Endothelial cell of hepatic sinusoid (primary cell): ENCODE measurements around the gene MAP2K6.

ENCODE experiments used
- in situ Hi-C: cut with HindIII; loops from 2 replicates; pipeline ENCODE4 v1.10.0; 2017; ENCODE audit warnings: low sequenced_read_pairs

Gene MAP2K6

DNA sequence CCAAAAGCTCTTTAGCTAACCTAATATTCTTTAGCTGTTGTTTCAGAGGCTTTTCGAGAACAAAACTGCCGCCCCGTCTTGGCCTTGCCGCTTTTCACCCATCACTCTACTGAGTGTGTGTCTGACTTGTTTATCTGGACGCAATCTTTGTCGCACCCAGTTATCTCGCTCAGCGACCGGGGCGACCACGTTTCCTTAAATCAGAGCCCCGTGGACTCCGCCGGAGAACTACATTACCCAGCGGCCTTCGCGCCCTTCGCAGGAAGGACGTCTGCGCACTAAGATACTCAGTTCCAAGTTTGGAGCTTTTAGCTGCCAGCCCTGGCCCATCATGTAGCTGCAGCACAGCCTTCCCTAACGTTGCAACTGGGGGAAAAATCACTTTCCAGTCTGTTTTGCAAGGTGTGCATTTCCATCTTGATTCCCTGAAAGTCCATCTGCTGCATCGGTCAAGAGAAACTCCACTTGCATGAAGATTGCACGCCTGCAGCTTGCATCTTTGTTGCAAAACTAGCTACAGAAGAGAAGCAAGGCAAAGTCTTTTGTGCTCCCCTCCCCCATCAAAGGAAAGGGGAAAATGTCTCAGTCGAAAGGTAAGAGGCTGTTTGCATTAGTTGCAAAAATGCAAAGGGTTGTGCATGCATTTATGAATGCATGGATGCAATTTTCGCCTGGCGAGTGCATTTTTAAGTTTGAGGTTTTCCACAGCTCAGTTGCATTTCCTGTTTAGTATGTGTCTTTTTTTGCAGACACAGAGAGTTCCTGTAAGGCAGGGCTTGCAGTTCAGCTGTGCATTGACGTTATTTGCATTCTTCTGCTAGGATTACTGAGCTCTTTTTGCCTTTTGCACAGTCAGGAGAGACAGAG lies at the start of gene MAP2K6:
Gene MAP2K6, plus strand, starts transcription at position 290 of the 867 bp plus-strand sequence. Its CDS starts 288 bp downstream, at position 578.
- in situ Hi-C loops: no loop called here

DNA sequence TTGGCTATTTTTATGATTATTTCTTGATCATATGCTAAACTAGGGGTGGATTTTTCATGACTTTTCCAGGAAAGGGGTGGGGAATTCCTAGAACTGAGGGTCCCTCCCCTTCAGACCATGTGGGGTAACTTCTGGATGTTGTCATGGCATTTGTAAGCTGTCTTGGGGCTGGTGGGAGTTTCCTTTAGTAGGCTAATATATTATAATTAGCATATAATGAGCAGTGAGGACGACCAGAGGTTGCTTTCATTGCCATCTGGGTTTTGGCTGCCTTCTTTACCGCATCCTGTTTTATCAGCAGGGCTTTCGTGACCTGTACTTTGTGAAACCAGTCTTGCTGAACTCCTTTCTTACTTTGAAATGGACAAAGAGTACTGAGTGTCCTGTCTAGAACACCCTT lies 47.2 kb upstream of the MAP2K6 start:
- in situ Hi-C loops: no loop called here

DNA sequence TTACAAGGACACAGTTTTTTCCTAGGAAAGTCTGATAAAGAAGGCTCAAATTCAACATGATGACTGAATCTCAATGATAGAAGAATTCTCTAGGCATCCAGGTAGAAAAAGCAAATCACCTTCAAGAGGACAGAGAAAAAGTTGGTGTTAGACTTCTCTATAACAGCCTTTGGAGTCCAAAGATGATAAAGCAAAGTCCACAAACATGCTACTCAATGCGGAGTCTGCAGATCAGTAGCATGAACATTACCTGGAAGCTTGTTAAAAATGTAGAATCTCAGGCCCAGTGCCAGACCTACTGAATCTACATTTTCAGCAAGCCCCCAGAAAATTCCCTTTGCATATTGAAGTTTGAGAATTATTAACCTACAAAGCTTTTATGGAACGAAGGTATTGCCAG lies 41.4 kb upstream of the MAP2K6 start:
- in situ Hi-C loops: no loop called here

DNA sequence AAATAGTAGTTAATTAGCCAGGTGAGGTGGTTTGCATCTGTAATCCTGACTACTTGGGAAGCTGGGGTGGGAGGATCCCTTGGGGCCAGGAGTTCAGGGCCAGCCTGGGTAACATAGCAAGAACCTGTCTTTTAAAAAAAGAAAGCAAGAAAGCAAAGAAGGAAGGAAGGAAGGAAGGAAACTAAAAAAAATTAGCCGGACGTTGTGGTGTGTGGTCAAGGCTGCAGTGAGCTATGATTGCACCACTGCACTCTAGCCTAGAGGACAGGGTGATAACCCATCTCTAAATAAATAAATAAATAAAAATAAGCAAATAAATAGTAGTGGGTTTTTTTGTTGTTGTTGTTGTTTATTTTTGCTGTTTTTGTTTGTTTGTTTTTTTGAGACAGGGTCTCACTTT lies 39.3 kb upstream of the MAP2K6 start:
- in situ Hi-C loops: no loop called here

DNA sequence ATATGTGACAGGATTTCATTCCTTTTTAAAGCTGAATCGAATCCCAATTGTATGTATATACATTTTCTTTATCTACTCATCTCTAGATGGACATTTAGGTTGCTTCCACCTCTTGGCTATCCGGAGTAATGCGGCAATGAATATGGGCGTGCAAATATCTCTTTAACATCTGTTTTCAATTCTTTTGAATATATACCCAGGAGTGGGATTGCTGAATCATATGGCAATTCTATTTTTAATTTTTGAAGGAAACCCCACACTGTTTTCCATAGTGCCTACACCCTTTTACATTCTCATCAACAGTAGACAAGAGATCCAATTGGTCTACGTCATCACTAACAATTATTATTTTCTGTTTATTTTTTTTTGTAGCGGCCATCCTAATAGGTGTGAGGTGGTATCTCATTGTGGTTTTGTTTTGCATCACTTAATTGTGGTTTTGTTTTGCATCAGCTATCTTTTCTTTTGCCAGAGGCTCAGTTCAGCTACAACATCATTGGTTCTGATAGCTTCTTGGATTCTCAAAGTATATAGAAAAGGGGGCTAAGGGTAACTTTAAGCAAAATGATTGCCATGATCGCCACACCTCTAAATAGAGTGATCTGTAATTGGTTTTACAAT lies 25.6 kb upstream of the MAP2K6 start:
- in situ Hi-C loops: no loop called here

DNA sequence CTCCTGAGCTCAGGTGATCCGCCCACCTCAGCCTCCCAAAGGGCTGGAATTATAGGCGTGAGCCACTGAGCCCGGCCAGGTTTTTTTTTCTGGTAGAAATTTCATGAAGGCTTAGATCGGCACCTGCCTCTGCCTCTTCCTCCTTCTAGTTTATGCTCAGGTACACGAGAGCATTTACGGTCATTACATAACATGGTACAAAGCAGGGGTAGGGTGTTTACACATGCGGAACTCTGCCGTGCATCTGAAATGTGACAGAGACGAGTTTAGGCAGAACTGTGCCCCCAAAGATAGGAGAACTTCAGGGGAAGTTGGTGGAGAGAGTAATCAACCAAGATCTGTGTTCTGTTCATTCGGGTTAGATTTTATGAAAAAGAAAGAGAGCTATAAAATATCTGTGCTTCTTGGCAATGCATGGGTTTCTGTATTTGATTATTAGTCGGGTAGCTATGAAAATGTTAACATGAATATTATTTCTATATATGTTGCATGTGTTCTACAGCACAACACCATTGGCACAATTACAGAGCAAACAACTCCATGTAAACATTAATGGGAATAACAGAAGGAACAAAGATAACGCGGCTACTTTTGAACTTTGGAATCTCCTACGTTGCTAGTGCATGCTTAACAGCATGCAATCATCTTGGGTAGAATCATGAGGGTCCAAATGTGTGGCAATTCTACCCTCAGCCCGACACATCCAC lies 23.5 kb upstream of the MAP2K6 start:
- in situ Hi-C loops: no loop called here

DNA sequence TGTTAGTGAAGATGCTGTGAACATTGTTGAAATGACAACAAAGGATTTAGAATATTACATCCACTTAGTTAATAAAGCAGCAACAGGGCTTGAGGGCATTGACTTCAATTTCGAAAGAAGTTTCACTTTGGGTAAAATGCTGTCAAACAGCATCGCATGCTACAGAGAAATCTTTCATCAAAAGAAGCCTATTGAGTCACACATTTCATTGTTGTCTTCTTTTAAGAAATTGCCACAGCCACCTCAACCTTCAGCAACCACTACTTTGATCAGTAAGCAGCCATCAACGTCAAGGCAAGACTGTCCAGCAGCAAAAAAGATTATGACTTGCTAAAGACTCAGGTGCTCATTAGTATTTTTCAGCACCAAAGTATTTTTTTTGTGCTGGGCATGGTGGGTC lies 13.2 kb upstream of the MAP2K6 start:
- in situ Hi-C loops: no loop called here

DNA sequence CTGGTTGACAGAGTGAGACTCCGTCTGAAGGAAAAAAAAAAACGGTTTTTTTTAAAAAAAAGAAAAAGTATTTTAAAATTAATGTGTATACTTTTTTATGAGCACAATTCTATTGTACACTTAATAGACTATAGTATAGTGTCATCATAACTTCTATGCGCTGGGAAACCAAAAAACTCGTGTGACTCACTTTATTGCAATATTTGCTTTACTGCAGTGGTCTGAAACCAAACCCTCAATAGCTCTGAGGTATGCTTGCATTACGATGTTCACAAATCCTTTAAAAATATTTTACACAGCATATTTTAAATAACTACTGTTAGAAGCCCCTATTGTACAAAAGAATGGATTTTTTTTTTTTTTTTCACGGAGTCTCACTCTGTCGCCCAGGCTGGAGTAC lies 12.4 kb upstream of the MAP2K6 start:
- in situ Hi-C loops: no loop called here

DNA sequence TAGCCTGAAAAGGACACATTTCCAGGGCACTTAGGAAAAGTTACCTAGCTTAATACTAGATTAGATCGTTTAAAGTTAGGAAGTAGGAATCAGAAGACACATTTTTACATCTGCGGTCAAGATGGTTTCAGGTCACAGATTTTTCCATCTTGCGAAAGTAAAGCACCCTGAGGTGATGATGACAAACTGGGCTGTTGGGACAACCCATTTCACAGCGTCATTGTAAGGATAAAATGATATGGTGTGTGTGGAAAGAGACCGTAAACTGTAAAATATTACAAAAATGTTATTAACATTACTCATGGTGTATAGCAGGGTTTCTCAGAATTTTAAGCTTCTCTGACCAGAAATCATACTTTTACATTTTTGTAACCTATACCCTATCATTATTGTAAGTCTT lies 10.1 kb upstream of the MAP2K6 start:
- in situ Hi-C loops: no loop called here

DNA sequence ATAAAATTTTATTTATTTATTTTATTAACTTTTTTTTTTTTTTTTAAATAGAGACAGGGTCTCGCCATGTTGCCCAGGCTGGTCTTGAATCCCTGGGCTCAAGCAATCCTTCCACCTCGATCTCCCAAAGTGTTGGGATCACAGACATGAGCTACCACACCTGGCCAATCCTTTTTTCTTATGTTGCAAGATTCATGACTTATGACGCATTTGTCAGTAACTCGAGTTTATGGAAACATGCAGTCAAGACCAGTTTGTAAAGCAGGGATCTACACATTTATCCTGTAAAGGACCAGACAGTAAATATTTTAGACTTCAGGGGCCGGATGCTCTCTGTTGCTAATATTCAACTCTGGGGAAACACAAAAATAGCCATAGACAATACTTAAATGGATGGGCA lies 9.4 kb upstream of the MAP2K6 start:
- in situ Hi-C loops: no loop called here

DNA sequence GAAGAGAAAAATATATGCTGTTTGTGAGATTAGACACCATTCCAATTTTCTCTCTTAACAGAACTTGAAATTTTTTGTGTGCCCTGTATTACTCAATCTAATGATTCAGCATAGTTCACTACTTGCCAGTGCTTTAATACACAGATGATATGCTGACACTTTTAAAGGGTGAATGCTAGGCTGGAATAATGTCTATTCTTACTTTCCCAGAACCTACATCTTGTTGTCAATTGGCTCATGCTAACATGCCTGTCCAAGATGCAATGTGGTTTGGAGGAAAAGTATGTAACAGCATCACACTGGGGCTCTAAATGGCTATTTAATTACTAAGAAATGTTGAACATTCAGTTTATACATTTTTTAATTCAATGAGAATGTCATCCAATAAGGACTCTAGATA lies 7.6 kb upstream of the MAP2K6 start:
- in situ Hi-C loops: no loop called here

DNA sequence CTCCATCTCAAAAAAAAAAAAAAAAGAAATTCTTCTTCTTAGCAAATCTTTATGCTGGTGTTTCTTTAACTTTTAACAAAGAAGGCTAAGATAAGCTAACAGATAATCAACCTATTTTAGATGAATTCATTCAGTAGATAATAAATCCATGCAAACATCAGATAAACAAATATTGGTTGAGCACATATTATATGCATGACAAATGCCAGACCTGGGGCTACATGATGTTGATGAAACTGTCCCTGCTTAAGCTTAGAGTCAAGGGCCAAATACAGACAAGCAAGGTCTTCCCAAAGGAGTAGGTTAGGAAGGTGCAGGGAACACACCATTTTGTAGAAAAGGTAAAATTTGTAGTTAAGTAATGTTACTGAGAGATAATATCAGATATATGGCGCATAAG lies 6.7 kb upstream of the MAP2K6 start:
- in situ Hi-C loops: no loop called here

DNA sequence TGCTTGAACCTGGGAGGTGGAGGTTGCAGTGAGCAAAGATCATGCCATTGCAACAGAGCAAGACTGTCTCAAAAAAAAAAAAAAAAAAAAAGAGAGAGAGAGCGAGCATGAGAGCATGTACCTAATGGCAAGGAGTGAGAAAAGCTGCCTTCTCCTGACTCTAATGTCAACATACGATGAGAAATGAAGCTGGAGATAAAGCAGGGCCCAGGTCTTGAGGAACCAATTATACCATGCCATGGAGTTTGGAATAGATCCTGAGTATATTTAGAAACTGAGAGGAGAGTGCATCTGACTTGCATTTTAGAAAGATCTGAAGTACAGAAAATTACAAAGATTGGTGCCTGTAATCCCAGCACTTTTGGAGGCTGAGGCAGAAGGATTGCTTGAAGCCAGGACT lies 3.8 kb upstream of the MAP2K6 start:
- in situ Hi-C loops: no loop called here

DNA sequence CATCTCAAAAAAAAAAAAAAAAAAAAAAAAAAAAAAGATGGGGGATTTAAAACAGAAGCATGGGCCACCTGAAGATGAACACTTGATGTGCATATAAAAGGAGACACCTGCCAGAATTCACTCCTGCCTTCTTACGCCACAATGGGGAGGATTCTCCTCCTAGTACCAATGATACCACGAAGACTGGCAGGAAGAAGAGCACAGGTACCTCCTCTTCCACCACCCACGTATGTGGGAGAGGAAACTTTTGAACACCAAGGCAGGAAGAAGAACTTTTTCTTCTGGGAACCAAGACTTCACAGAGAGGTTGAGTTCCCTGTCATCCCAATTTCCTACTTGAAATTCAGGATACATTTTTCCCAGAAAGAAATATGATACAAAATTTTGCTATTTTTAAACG lies 2.7 kb upstream of the MAP2K6 start:
- in situ Hi-C loops: no loop called here

DNA sequence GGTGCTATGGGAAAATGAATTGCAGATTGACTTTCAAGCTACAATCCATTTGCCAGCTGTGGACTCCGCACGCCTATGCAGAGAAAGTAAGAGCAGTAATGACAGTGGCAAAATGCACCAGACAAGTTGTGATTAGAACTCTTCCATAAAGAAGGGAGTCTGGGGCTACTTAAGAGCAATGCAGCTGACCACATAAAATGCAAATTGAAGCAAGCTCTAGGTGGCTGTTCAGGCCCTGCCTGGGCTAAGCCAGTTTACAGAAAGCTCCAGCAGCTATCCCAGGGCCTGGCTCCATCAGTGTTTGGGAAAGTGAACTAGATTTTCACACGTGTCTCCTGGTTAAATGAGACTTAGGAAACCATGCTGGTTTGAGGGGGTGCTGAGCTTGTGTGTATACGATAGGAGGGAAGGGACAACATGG lies 2.2 kb upstream of the MAP2K6 start:
- in situ Hi-C loops: no loop called here

DNA sequence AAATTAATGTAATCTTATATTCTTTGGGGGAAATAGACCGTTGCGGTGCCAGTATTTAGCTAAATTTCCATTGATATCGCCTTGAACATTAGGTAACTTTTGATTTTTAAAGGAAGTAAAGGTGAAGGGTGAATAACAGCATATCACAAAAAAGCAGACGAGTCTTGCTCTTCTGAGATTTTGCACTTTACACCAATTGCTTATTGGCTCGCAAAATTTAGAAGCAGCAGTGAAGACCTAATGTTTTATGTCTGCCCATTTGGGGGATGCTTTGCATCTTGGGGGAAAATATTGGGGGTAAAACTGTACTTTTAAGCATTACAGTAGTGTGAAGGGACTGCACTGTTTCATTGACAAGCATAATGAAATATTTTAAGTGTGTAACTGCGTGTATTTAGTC lies 934 bp downstream of the MAP2K6 start:
- in situ Hi-C loops: no loop called here

DNA sequence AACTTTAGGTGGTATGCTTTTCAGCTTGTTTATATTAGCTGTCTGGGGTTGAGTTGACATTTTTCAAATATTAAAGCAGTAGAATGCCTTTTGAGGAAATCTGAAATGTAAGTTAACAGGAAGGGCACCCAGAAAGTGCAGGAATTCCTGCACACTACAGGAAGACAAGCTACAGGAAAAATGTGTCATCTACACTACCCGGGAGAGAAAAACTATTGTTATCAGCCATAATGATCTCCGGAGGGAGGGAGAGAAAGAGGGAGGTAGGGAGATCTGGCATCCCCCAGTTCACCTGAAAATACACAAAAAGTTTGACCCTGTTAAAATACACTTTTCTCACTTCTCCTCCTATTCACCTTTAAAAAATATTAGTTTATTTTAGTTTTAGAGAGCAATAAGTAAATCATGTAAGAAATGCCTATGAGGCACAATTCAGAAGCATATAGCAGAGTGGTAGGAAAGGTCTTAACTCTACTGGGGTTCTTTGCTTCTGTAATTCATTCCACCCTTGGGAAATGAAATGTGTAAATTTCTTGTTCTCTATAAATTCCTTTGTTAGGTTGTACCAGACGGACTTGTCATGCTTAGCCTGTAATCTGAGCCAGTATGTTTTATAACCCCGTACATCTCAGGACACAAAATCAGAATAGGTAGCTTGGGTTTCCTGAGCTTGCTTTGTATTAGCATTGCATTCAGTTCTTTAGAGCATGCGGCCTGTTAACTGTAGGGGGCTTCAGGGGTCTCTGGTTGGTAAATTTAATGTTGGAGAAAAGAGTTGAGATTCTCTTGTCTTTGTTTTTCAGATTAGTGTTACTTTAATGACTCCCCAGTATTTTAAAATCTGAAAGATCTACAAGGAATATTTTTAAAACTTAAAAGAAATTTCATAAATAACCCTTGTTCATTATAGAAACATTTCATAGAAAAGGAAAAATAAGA lies 3.3 kb downstream of the MAP2K6 start:
- in situ Hi-C loops: no loop called here

DNA sequence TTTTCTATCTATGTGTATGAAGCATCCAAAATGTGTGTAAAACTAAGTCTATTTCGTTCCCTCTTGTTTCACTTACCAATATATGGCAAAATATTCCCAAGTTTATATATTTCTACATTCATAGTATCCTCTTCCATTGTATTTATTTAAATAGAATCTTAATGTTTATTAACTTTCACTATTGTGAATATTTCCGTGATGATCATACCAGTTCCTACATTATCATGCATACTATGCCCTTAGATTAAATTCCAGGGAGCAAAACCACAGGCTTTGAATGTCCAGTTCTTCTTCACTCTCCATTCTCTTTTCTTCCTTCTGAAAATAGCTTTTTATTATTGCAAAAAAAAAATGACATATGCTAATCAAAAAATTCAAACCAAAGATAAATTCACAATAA lies 4.0 kb downstream of the MAP2K6 start:
- in situ Hi-C loops: no loop called here

DNA sequence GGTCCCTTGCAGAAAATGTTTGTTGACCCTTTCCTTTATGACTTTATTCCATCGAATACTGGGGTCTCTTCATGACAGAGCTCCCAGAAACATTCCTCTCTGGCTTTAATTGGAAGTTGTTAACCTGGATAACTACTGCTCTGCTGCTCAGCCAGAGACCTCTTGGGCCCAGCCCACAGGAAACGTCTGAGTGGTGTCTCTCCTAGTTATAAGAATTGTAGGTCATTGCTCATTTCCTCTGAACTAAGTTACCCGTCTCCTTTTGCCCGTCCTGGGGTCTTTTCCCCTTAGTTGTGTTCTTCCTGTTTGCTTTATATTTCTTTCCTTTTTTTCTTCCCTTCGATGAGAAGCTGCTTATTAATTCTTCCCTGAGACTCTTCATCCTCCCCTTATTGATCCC lies 9.0 kb downstream of the MAP2K6 start:
- in situ Hi-C loops: no loop called here

DNA sequence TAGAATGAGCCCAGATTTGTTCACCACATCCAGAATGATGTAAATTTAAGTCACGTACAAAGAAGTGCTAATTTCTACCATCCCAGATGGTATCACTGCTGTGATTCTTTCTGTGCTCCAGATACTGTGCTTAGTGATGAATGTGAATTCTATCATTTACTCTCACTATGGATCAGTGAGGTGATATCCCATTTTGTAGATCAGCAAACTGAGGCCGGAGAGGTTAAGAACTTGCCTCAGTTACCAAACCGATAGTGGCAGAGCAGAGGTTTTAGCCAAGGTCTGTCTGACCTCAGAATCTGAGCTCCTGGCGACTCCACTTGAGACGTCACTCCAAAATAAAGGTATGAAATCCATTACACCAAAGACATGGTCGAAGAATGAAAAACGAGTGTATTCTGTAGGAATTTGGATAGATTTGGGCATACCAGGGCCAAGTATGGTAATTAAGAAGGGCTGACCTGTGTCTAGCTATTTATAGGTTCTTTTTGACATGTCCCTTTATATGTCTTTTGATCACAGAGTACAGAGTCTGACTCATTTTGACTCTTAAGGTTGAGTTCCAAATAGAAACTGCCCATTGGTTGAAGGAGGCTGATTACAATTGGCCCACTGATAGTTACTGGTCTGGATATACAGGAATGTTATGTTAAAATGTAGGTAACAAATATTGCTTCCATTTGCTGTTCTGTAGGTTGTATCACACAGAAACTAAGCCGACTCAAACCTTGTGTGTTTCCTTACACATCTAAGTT lies 10.0 kb downstream of the MAP2K6 start:
- in situ Hi-C loops: loop anchor here (25.0 kb wide), 1 partner anchor 87 kb away; the partner anchor contains the start of gene ABCA5
